ENCODE results near the gene PARP8. TPM values are rescaled to one million over a fixed set of nuclear protein-coding genes. Genes with fewer than 3 reads are reported as not detected.

PARP8 gene
- total RNA-seq, 1 donor from 2014 or later: 22.2 TPM

GRCh38 chr5:50878470-50878869 is 212.0 kb downstream of the PARP8 start:
- intact Hi-C loops (cut with micrococcal nuclease): no loop called here
- Mint-ChIP-seq H3K9me3 (no peaks in the 10 kb centered on the region), H3K4me3 (ENCODE audit: low read depth) (no peak overlapping the region), H3K27ac (no peak overlapping the region), H3K36me3 (ENCODE audit: low read depth) (no peaks in the 10 kb centered on the region), H3K4me1 (ENCODE audit: low read depth) (peaks cover 6% of the 10 kb centered on the region), H3K27me3 (ENCODE audit: low read depth) (no peaks in the 10 kb centered on the region)
- no peak for DNase-seq (ENCODE audit: low spot score)

- DNase-seq (ENCODE audit: low spot score): no peak
- Mint-ChIP-seq H3K36me3 (ENCODE audit: low read depth) (no peaks in the 10 kb centered on the region), H3K27ac (no peak overlapping the region), H3K4me3 (ENCODE audit: low read depth) (no peak overlapping the region), H3K4me1 (ENCODE audit: low read depth) (no peaks in the 10 kb centered on the region), H3K9me3 (no peaks in the 10 kb centered on the region), H3K27me3 (ENCODE audit: low read depth) (no peaks in the 10 kb centered on the region)
- intact Hi-C loops (cut with micrococcal nuclease): no loop called here
Measured at GRCh38 chr5:50881407-50881806, 215.0 kb downstream of the PARP8 start.

- Mint-ChIP-seq H3K27ac (no peak overlapping the region), H3K36me3 (ENCODE audit: low read depth) (no peaks in the 10 kb centered on the region), H3K4me1 (ENCODE audit: low read depth) (no peaks in the 10 kb centered on the region), H3K4me3 (ENCODE audit: low read depth) (no peak overlapping the region), H3K9me3 (no peaks in the 10 kb centered on the region), H3K27me3 (ENCODE audit: low read depth) (no peaks in the 10 kb centered on the region)
- DNase-seq (ENCODE audit: low spot score): no peak
- intact Hi-C loops (cut with micrococcal nuclease): no loop called here
Measured at GRCh38 chr5:50886657-50887345, 220.4 kb downstream of the PARP8 start.

GRCh38 chr5:50887889-50888633 is 221.6 kb downstream of the PARP8 start:
- Mint-ChIP-seq H3K4me3 (ENCODE audit: low read depth) (no peak overlapping the region), H3K27me3 (ENCODE audit: low read depth) (no peaks in the 10 kb centered on the region), H3K27ac (no peak overlapping the region), H3K36me3 (ENCODE audit: low read depth) (no peaks in the 10 kb centered on the region), H3K4me1 (ENCODE audit: low read depth) (no peaks in the 10 kb centered on the region), H3K9me3 (no peaks in the 10 kb centered on the region)
- DNase-seq (ENCODE audit: low spot score): no peak
- intact Hi-C loops (cut with micrococcal nuclease): no loop called here

- H3K4me1 Mint-ChIP-seq (ENCODE audit: low read depth): no peaks in the 10 kb centered on the region
- H3K9me3 Mint-ChIP-seq: no peaks in the 10 kb centered on the region
- H3K27me3 Mint-ChIP-seq (ENCODE audit: low read depth): no peaks in the 10 kb centered on the region
- no peak for DNase-seq (ENCODE audit: low spot score)
- no peaks in the 10 kb centered on the region for H3K36me3 Mint-ChIP-seq (ENCODE audit: low read depth)
- H3K27ac Mint-ChIP-seq: no peak overlapping the region
- intact Hi-C loops (cut with micrococcal nuclease): no loop called here
- H3K4me3 Mint-ChIP-seq (ENCODE audit: low read depth): no peak overlapping the region
Measured at GRCh38 chr5:50888751-50889150, 222.3 kb downstream of the PARP8 start.

- Mint-ChIP-seq H3K4me3 (ENCODE audit: low read depth) (no peak overlapping the region), H3K9me3 (no peaks in the 10 kb centered on the region), H3K27ac (no peak overlapping the region), H3K4me1 (ENCODE audit: low read depth) (no peaks in the 10 kb centered on the region), H3K27me3 (ENCODE audit: low read depth) (no peaks in the 10 kb centered on the region), H3K36me3 (ENCODE audit: low read depth) (no peaks in the 10 kb centered on the region)
- intact Hi-C loops (cut with micrococcal nuclease): no loop called here
- no peak for DNase-seq (ENCODE audit: low spot score)
Measured at GRCh38 chr5:50889790-50890189, 223.4 kb downstream of the PARP8 start.

Other genes starting within 250 kb of the PARP8 start
- 77.6 and 78.6 TPM in 2 replicates for gene EMB, start 225.3 kb upstream of the PARP8 start, total RNA-seq

Data from activated T-helper 2 cell treated with anti-CD3 and anti-CD28 coated beads, Interferon-gamma antibody, Interleukin-2, Interleukin-4, amounts not matched to agents 10 μg/mL and 5 μg/mL and 100 μg/mL, durations not matched to agents 14 hours and 24 hours and 36 hours (primary cell).